Hepatocyte (in vitro differentiated cells): ENCODE measurements around the gene RASSF4.

Source experiments
- EZH2phosphoT487 ChIP-seq: fragments of 200-600 bp; sonication (generic); IDR thresholded peaks from one replicate; pipeline ENCODE4 v1.6.1; 2018; ENCODE audit warnings: antibody characterized with exemption, mild to moderate bottlenecking, low read depth, moderate library complexity; ENCODE audit not compliant: unreplicated experiment, severe bottlenecking
- TF ChIP-seq, protein P1 (sequence below): fragments of 200-600 bp; sonication (generic); IDR thresholded peaks from 2 replicates; pipeline ENCODE4 v1.5.1; 2016; ENCODE audit warnings: antibody characterized with exemption, mild to moderate bottlenecking; ENCODE audit not compliant: poor library complexity

DNA sequence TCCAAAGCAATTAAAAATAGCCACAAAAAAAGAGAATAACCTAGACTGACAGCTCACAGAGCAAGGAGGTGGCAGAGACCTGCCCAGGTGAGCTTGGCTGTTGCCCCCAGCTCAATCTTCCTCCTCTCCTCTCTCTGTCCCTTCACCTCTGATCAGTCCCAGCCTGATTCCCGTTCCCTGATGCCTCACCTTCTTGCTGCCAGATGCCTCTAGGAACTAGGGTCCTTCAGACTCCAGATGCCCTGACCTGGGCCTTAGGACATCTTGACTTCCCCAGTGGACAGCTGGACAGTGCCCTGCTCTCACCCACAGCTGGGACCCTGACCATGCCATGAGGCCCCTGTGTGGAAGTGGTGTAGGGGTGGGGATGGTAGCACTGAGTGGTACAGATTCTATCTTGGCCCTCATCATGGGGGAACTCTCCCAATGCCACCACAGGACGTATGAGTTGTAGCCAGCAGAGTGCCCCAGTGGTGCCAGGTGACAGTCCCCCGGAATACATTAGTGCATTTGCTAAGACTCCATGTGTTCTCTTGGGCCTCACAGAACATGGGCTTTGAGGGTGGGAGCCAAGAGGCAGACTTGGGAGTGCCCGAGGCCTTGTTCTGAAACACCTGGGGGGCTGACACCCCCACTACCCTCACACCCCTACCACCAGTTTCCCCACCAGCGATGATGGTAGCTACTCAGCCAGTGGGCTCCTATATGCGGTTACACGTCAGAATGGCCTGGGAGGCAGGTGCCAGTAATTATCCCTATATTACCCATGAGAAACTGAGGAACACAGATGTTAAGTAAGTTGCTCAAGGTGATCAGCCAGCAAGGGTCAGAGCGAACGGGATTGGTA lies 17.0 kb downstream of the RASSF4 start:
- TF ChIP-seq, protein P1, sequence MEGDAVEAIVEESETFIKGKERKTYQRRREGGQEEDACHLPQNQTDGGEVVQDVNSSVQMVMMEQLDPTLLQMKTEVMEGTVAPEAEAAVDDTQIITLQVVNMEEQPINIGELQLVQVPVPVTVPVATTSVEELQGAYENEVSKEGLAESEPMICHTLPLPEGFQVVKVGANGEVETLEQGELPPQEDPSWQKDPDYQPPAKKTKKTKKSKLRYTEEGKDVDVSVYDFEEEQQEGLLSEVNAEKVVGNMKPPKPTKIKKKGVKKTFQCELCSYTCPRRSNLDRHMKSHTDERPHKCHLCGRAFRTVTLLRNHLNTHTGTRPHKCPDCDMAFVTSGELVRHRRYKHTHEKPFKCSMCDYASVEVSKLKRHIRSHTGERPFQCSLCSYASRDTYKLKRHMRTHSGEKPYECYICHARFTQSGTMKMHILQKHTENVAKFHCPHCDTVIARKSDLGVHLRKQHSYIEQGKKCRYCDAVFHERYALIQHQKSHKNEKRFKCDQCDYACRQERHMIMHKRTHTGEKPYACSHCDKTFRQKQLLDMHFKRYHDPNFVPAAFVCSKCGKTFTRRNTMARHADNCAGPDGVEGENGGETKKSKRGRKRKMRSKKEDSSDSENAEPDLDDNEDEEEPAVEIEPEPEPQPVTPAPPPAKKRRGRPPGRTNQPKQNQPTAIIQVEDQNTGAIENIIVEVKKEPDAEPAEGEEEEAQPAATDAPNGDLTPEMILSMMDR: no peak
- TF ChIP-seq EZH2phosphoT487: no peak
